ENCODE measurements around the gene PUS1. TPM values are rescaled to one million over a fixed set of nuclear protein-coding genes. Genes with fewer than 3 reads are reported as not detected.

PUS1 gene
- total RNA-seq, 2 experiments from 2014 or later = 34.4 to 45.7 TPM

DNA sequence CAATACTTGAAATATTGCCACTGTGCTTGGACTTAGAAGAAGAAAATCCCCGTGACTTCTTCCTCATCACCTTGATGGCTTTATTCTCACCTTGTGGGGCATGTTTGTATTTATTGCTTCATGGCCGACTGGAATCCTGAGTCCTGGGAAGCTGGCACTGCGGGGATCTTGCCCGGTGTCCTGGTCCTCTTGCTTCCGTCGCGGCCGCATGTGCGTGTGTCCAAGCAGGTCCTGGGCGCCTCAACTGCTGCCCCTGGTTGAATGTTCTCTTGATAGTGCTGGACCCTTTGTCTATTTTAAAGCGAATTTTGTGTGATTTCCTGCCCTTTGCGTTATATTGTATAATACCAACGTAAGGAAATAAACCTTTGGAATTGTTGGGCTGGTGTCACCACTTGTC lies 6.3 kb upstream of the PUS1 start:
- peaks cover 13% of the 10 kb centered on the region for H3K4me1 Mint-ChIP-seq
- ChIA-PET CTCF (no interaction called here), POLR2A (no interaction called here)
- H3K36me3 Mint-ChIP-seq (ENCODE audit: low read depth) = no peaks in the 10 kb centered on the region
- no peaks in the 10 kb centered on the region for H3K27me3 Mint-ChIP-seq
- H3K4me3 Mint-ChIP-seq = no peak overlapping the region
- no peak for DNase-seq
- no peak overlapping the region for H3K27ac Mint-ChIP-seq
- H3K9me3 Mint-ChIP-seq = no peaks in the 10 kb centered on the region

DNA sequence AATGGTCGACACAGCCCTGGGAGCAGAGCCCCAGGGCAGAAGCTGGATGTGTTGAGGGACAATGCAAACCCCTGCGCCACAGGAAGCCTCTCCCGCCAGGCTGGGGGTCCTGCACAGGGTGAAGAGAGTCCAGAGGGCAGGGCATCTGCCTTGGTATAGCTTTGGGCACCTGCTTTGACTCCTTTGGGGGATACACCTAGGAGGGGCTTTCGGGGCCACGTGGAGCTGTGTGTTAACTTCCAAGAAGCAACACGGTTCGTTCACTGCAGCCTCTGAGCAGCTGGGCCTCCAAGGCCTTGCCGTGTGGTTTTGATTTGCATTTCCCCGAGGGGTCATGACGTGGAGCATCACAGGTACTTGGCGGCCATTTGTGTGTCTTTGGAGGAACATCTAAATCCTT lies 5.8 kb upstream of the PUS1 start:
- no peak overlapping the region for H3K27ac Mint-ChIP-seq
- ChIA-PET CTCF (no interaction called here), POLR2A (interaction anchor here (0.6 kb wide), 1 partner anchor 567 kb away, joined by 3 read pairs; no protein-coding TSS in a partner anchor)
- H3K36me3 Mint-ChIP-seq (ENCODE audit: low read depth) = no peaks in the 10 kb centered on the region
- no peak for DNase-seq
- peaks cover 17% of the 10 kb centered on the region for H3K4me1 Mint-ChIP-seq
- no peaks in the 10 kb centered on the region for H3K9me3 Mint-ChIP-seq
- no peak overlapping the region for H3K4me3 Mint-ChIP-seq
- no peaks in the 10 kb centered on the region for H3K27me3 Mint-ChIP-seq

DNA sequence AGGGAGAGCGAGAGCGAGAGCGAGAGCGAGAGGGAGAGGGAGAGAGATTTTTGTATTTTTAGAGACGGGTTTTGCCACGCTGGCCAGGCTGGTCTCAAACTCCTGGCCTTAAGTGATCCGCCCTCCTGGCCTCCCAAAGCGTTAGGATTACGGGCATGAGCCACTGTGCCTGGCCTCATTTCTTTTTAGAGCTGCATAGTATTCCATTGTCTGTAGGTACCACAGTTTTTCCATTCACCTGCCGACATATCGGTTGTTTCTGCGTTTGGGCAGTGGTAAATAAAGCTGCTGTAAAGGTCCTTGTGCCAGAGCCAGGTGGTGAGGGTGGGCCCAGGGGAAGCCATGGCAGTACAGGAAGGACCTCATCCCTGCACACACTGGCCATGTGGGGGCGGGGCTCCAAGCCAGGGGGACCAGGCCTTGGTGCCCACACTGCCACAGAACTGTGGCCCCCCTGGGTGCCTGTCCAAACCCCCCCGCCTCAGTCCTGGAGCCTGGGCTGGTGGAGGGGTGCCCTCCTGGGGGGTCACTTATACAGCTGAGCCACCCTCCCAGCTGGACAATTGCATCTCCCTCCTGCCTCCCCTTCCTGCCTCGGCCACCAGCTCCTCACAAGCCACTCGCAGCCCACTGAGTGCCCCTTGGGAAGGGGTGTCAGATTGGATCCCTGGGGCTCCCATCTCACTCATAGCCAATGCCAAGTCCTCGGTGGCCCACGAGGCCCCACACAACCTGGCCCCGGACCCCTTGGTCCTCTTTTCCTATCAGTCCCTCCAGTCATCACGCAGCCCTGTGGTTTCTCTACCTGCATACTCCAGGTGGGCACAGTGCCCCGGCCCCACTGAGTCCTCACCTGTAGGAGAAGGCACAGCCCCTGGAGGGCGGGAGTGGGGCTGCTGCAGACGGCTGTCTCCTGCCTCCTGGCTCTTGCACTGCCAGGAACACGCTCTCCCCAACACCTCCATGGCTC lies 1.7 kb upstream of the PUS1 start:
- Mint-ChIP-seq H3K9me3 (no peaks in the 10 kb centered on the region), H3K4me3 (peak overlapping the region; percentile 78), H3K27me3 (no peaks in the 10 kb centered on the region), H3K36me3 (ENCODE audit: low read depth) (peaks cover 14% of the 10 kb centered on the region), H3K27ac (peak overlapping the region; percentile 95), H3K4me1 (peaks cover 33% of the 10 kb centered on the region)
- ChIA-PET POLR2A (no interaction called here), CTCF (interaction anchor here (0.6 to 1.7 kb wide), 4 partner anchors 11 to 218 kb away, joined by 3 to 4 read pairs (median 3); no protein-coding TSS in a partner anchor)
- no peak for DNase-seq

DNA sequence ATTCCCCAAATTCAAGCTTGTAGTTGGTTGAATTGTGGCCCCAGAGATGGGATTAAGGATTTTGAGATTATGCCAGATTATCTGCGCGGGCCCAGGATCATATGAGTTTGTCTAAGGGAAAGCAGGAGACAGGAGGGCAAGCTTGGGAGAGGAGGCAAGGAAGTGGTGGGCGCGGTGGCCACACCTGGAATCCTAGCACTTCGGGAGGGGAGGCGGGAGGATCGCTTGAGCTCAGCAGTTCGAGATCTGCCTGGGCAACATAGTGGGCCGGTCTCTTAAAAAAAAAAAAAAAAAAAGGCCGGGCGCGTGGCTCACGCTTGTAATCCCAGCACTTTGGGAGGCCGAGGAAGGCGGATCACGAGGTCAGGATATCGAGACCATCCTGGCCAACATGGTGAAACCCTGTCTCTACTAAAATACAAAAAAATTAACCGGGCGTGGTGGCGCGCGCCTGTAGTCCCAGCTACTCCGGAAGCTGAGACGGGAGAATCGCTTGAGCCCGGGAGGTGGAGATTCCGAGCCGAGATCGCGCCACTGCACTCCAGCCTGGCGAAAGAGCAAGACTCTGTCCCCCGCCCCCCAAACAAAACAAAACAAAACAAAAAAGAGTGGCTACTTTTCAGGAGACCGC lies 881 bp upstream of the PUS1 start:
- CTCF ChIA-PET = interaction anchor here (0.6 to 1.7 kb wide), 5 partner anchors 12 to 219 kb away, joined by 3 to 4 read pairs (median 3); no protein-coding TSS in a partner anchor
- DNase-seq = no peak
- H3K27ac Mint-ChIP-seq = peak overlapping the region; percentile 95
- H3K9me3 Mint-ChIP-seq = no peaks in the 10 kb centered on the region
- peaks cover 19% of the 10 kb centered on the region for H3K36me3 Mint-ChIP-seq (ENCODE audit: low read depth)
- POLR2A ChIA-PET = no interaction called here
- peaks cover 33% of the 10 kb centered on the region for H3K4me1 Mint-ChIP-seq
- no peaks in the 10 kb centered on the region for H3K27me3 Mint-ChIP-seq
- H3K4me3 Mint-ChIP-seq = peak overlapping the region; percentile 78

DNA sequence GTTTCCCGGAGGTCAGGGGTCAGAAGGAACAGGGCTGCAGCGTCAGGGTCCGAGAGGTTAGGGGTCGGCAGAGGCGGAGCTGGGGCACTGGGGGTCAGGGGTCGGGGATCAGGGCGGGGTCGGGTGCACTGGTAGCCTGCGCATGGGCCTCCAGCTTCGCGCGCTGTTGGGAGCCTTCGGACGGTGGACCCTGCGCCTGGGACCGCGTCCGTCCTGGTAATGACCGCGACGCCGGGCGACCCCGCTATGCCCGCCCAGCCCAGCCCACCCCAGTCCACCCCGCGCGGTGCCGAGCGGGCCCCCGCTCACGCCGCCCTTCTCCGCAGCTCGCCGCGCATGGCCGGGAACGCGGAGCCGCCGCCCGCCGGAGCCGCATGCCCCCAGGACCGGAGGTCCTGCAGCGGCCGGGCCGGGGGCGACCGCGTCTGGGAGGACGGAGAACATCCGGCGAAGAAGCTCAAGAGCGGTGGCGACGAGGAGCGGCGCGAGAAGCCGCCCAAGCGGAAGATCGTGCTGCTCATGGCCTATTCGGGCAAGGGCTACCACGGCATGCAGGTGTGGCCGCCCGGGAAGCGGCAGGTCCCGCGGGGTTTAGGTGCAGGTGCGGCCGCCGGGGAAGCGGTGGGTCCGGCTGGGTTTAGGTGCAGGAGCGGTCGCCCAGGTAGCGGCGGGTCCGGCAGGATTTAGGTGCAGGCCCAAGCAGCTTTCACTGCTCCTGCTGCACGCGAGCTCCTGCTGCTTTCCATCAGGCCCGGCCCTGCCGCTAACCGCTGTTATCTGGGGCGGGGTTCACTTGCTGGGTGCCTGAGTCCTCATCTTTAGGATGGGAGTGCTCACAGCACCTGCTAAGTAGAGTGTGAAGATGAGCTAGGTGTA lies 743 bp downstream of the PUS1 start:
- ChIA-PET POLR2A (no interaction called here), CTCF (interaction anchor here (0.6 to 0.9 kb wide), 3 partner anchors 9 to 156 kb away, joined by 3 to 5 read pairs (median 3); no protein-coding TSS in a partner anchor)
- Mint-ChIP-seq H3K27ac (peak overlapping the region; percentile 94), H3K9me3 (no peaks in the 10 kb centered on the region), H3K36me3 (ENCODE audit: low read depth) (peaks cover 27% of the 10 kb centered on the region), H3K4me1 (peaks cover 27% of the 10 kb centered on the region), H3K27me3 (no peaks in the 10 kb centered on the region), H3K4me3 (peak overlapping the region; percentile 97)
- peak; percentile 54 for DNase-seq

DNA sequence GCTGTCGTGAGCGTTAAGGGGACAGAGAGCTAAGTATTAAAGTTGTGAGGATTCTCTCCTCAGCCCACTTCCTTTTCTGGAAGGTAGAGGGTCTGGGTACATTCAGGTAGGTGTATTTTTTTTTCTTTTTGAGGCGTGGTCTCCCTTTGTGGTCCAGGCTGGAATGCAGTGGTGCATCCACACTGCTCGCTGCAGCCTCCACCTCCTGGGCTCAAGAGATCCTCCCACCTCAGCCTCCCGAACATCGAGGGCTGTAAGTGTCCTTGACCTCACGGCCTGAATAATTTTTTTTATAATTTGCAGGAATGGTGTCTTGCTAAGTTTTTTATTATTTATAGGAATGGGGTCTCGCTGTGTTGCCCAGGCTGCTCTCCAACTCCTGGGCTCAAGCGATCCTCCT lies 1.4 kb downstream of the PUS1 start:
- ChIA-PET CTCF (interaction anchor here (0.6 to 0.9 kb wide), 3 partner anchors 10 to 157 kb away, joined by 3 to 5 read pairs (median 3); no protein-coding TSS in a partner anchor), POLR2A (no interaction called here)
- Mint-ChIP-seq H3K9me3 (no peaks in the 10 kb centered on the region), H3K4me3 (peak overlapping the region; percentile 78), H3K4me1 (peaks cover 24% of the 10 kb centered on the region), H3K27me3 (no peaks in the 10 kb centered on the region), H3K27ac (peak overlapping the region; percentile 81), H3K36me3 (ENCODE audit: low read depth) (peaks cover 29% of the 10 kb centered on the region)
- DNase-seq = no peak

DNA sequence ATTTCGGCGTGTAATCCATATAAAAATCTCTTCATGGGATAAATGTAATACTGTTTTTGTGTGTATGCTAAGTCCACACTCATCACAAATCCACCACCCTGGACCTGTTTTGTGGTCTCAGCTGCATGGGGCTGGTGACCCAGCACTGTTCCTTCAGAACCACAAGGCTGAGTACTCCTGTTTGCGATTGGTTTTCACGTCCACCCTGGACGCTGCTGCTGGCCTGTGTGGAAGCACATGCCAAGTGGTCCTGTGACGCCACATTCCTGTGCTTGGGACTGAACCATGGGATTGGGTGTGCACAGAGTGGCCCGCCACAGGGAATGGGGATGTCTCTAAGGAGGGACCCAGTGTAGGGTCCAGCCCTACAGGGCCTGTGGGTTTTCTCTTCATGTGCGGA lies 4.3 kb downstream of the PUS1 start:
- Mint-ChIP-seq H3K36me3 (ENCODE audit: low read depth) (peaks cover 36% of the 10 kb centered on the region), H3K27ac (no peak overlapping the region)
- POLR2A ChIA-PET = no interaction called here

DNA sequence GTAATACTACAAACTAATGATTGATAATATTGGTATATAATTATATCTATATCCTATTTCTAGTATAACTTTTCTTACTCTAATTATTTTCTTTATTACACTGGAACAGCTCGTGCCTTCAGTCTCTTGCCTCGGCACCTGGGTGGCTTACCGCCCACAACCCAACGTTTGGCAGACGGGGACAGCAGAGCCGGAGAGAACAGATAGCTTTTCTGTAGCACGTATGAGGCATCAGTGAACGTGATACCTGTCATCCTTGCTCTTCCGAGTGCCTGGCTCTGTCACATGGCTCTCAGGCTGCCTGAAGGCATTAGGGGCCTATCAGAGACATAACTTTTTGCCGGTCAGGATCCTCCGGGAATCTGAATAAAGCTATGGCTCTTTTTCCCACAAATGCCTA lies 5.5 kb downstream of the PUS1 start:
- CTCF ChIA-PET = interaction anchor here (2.1 kb wide), 1 partner anchor 11 kb away, joined by 5 read pairs; no protein-coding TSS in a partner anchor
- peaks cover 40% of the 10 kb centered on the region for H3K36me3 Mint-ChIP-seq (ENCODE audit: low read depth)

More for the DNA sequence above, 4.3 kb downstream of the PUS1 start:
- Mint-ChIP-seq H3K27me3 (no peaks in the 10 kb centered on the region), H3K9me3 (no peaks in the 10 kb centered on the region), H3K4me1 (peaks cover 17% of the 10 kb centered on the region), H3K4me3 (no peak overlapping the region)
- CTCF ChIA-PET = no interaction called here
- no peak for DNase-seq

DNA sequence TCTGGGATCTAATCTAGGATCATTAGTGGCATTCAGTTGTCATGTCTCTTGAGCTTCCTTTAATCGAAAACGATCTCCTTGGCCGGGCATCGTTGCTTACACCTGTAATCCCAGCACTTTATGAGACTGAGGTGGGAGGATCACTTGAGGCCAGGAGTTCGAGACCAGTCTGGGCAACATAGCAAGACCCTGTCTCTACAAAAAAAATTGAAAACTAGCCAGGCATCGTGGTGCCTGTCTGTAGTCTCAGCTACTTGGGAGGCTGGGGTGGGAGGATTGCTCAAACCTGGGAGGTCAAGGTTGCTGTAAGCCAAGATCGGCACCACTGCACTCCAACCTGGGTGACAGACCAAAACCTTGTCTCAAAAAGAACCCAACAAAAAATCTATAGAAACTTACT lies 9.0 kb downstream of the PUS1 start:
- no peak overlapping the region for H3K4me3 Mint-ChIP-seq
- no peaks in the 10 kb centered on the region for H3K27me3 Mint-ChIP-seq
- H3K9me3 Mint-ChIP-seq = no peaks in the 10 kb centered on the region
- ChIA-PET POLR2A (no interaction called here), CTCF (no interaction called here)
- no peak for DNase-seq
- H3K4me1 Mint-ChIP-seq = no peaks in the 10 kb centered on the region
- H3K36me3 Mint-ChIP-seq (ENCODE audit: low read depth) = peaks cover 38% of the 10 kb centered on the region
- H3K27ac Mint-ChIP-seq = peak overlapping the region; percentile 6

More for the DNA sequence above, 5.5 kb downstream of the PUS1 start:
- peaks cover 15% of the 10 kb centered on the region for H3K4me1 Mint-ChIP-seq
- H3K4me3 Mint-ChIP-seq = no peak overlapping the region
- no peaks in the 10 kb centered on the region for H3K27me3 Mint-ChIP-seq
- H3K27ac Mint-ChIP-seq = no peak overlapping the region
- DNase-seq = no peak
- H3K9me3 Mint-ChIP-seq = no peaks in the 10 kb centered on the region
- POLR2A ChIA-PET = no interaction called here

DNA sequence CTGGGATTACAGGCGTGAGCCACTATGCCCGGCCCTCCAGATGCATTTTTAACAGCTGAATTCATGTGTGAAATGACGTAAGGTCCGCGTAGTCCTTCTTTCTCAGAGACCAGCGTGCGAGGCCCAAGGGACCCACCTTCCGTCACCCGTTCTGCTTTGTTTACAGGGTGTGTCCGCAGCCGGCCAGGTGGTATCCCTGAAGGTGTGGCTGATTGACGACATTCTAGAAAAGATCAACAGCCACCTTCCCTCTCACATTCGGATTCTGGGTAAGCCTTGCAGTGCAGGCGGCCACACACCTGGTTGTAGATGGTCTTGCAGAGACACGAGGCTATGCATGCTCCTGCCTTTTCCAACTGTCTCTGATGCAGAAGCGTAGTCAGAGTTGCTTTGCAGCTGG lies 9.9 kb downstream of the PUS1 start:
- no peaks in the 10 kb centered on the region for H3K9me3 Mint-ChIP-seq
- ChIA-PET POLR2A (no interaction called here), CTCF (no interaction called here)
- DNase-seq = no peak
- H3K36me3 Mint-ChIP-seq (ENCODE audit: low read depth) = peaks cover 38% of the 10 kb centered on the region
- H3K27ac Mint-ChIP-seq = no peak overlapping the region
- no peaks in the 10 kb centered on the region for H3K4me1 Mint-ChIP-seq
- no peak overlapping the region for H3K4me3 Mint-ChIP-seq
- no peaks in the 10 kb centered on the region for H3K27me3 Mint-ChIP-seq

DNA sequence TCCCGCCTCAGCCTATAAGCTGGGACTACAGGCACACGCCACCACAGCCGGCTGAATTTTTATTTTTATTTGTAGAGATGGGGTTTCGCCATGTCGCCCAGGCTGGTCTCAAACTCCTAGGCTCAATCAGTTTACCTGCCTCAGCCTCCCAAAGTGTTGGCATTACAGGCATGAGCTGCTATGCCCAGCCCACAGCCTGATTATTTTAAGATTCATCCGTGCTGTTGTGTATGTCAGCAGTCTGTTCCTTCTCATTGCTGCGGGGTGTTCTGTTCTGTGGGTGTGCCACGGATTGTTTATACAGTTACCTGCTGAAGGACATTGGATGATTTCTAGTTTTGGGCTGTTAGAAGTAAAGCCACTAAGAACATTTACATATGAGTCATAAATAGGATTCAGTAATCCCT lies 11.1 kb downstream of the PUS1 start:
- H3K9me3 Mint-ChIP-seq = no peaks in the 10 kb centered on the region
- H3K4me1 Mint-ChIP-seq = peaks cover 2% of the 10 kb centered on the region
- no peak overlapping the region for H3K4me3 Mint-ChIP-seq
- ChIA-PET POLR2A (no interaction called here), CTCF (no interaction called here)
- DNase-seq = no peak
- H3K36me3 Mint-ChIP-seq (ENCODE audit: low read depth) = peaks cover 35% of the 10 kb centered on the region
- no peak overlapping the region for H3K27ac Mint-ChIP-seq
- H3K27me3 Mint-ChIP-seq = no peaks in the 10 kb centered on the region

DNA sequence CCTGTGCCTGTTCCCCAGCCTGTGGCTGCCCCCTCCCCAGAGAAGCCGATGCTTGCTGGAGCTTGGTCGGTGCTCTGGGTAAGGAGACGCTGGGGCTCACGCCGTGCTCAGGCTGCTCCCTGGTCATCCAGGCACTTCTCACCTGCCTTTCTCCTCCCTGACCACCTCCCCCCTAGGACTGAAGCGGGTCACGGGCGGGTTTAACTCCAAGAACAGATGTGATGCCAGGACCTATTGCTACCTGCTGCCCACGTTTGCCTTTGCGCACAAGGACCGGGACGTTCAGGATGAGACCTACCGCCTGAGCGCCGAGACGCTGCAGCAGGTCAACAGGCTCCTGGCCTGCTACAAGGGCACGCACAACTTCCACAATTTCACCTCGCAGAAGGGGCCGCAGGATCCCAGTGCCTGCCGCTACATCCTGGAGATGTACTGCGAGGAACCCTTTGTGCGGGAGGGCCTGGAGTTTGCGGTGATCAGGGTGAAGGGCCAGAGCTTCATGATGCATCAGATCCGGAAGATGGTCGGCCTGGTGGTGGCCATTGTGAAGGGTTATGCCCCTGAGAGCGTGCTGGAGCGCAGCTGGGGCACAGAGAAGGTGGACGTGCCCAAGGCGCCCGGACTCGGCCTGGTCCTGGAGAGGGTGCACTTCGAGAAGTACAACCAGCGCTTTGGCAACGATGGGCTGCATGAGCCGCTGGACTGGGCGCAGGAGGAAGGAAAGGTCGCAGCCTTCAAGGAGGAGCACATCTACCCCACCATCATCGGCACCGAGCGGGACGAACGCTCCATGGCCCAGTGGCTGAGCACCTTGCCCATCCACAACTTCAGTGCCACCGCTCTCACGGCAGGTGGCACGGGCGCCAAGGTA lies 12.3 kb downstream of the PUS1 start:
- CTCF ChIA-PET = no interaction called here
- H3K9me3 Mint-ChIP-seq = no peaks in the 10 kb centered on the region
- DNase-seq = no peak
- H3K4me3 Mint-ChIP-seq = no peak overlapping the region
- H3K4me1 Mint-ChIP-seq = peaks cover 2% of the 10 kb centered on the region
- H3K27me3 Mint-ChIP-seq = no peaks in the 10 kb centered on the region
- peaks cover 37% of the 10 kb centered on the region for H3K36me3 Mint-ChIP-seq (ENCODE audit: low read depth)
- no peak overlapping the region for H3K27ac Mint-ChIP-seq
- POLR2A ChIA-PET = no interaction called here
